ENCODE results near the gene HOXB4.

HOXB4 gene

GRCh38 chr17:48577946-48578615, at the start of gene HOXB4:
Gene HOXB4, minus strand, starts transcription at chr17:48578350. Its CDS starts 31 bp downstream, at chr17:48578319.
- no peak for DNase-seq (ENCODE audit: low spot score)

GRCh38 chr17:48627118-48627597, 49.0 kb upstream of the HOXB4 start:
- DNase-seq (ENCODE audit: low spot score): no peak

GRCh38 chr17:48626245-48627117, 48.3 kb upstream of the HOXB4 start, which contains the start of gene HOXB9:
Gene HOXB9, minus strand, starts transcription at chr17:48626358. Its CDS starts 89 bp downstream, at chr17:48626269.
- no peak for DNase-seq (ENCODE audit: low spot score)

- peak; percentile 62 for DNase-seq (ENCODE audit: low spot score)
Measured at GRCh38 chr17:48625495-48626244, 47.5 kb upstream of the HOXB4 start.

GRCh38 chr17:48624544-48625494, 46.7 kb upstream of the HOXB4 start:
- DNase-seq (ENCODE audit: low spot score): peak; percentile 68

- DNase-seq (ENCODE audit: low spot score): no peak
Measured at GRCh38 chr17:48624118-48624517, 46.0 kb upstream of the HOXB4 start.

GRCh38 chr17:48623583-48623982, 45.4 kb upstream of the HOXB4 start:
- DNase-seq (ENCODE audit: low spot score): no peak

- no peak for DNase-seq (ENCODE audit: low spot score)
Measured at GRCh38 chr17:48622857-48623256, 44.7 kb upstream of the HOXB4 start.

- DNase-seq (ENCODE audit: low spot score): no peak
Measured at GRCh38 chr17:48621410-48622392, 43.6 kb upstream of the HOXB4 start.

- no peak for DNase-seq (ENCODE audit: low spot score)
Measured at GRCh38 chr17:48620461-48621139, 42.5 kb upstream of the HOXB4 start.

- DNase-seq (ENCODE audit: low spot score): no peak
Measured at GRCh38 chr17:48619826-48620449, 41.8 kb upstream of the HOXB4 start.

- DNase-seq (ENCODE audit: low spot score): peak; percentile 97
Measured at GRCh38 chr17:48618256-48618896, 40.2 kb upstream of the HOXB4 start.

GRCh38 chr17:48617471-48618255, 39.5 kb upstream of the HOXB4 start:
- no peak for DNase-seq (ENCODE audit: low spot score)

GRCh38 chr17:48616717-48617470, 38.7 kb upstream of the HOXB4 start:
- DNase-seq (ENCODE audit: low spot score): no peak

- DNase-seq (ENCODE audit: low spot score): no peak
Measured at GRCh38 chr17:48615963-48616716, 38.0 kb upstream of the HOXB4 start.

Measured in AG08396 (cell line).